Caki2 (cell line): ENCODE measurements around the gene VPS37C. TPM values are rescaled to one million over a fixed set of nuclear protein-coding genes. Genes with fewer than 3 reads are reported as not detected.

ENCODE experiments used
- DNase-seq: peaks from one replicate; pipeline ENCODE4 v3.0.0-alpha.2; 2015; ENCODE audit warnings: low read depth
- in situ Hi-C: cut with HindIII; loops from 2 replicates; pipeline ENCODE4 v1.10.0; 2016; ENCODE audit warnings: low sequenced_read_pairs, low pct_unique_long_range_greater_than_20kb, mixed read lengths
- total RNA-seq: library from RNA; depleted of rRNA; stranded (reverse); fragments of >200 nt; shearing (Covaris generic); gene quantifications from 2 replicates; pipeline ENCODE4 v1.2.3, GENCODE V29; 2014; ENCODE audit warnings: low replicate concordance

The VPS37C gene
- total RNA-seq, 1 experiment from 2014 or later = 20.8 TPM

DNA sequence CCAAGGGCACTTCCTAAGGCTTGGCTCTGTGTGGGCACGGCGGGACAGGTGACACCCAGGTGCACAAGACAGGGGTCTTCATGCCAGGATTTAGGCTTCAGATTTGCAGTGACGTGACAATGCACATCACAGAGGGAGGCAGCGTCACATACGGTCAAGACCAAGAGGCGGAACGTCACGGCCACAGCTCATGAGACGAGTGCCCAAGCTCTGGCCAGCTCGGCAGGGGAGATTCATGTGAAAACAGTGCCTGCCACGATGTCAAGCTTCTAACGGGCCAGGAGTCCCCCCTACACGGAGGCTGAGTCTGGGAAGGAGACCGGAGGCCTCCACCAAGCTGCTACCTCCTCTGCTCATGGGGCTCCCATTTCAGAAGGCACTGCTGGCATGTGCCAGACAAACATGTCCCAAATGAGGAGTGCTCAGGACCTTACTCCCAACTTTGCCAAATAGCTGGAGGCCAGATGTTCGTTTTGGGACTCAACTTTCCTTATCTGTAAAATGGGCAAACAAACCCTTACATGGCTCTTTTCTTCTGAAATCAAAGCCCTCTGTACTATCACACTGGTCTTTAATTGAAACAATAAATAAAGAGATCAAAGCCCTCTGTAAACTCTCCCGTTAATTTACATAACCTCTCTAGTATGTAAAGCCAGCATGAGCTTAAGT lies 16.6 kb downstream of the VPS37C start:
- in situ Hi-C loops = no loop called here
- no peak for DNase-seq

DNA sequence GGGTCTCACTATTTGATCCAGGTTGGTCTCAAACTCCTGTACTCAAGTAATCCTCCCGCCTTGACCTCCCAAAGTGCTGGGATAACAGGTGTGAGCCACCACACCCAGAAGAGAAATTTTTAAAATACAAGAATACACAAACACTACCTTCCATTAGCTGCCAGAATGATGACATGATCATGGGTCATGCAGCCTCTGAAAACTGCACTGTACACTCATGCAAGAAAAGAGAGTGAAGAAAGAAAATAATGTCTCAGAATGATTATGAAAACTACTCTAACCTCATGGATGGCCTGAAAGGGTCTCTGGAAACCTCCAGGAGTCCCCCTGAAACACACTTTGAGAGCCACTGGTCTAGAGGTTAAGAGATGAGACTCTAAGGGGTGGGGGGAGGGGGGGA lies 18.8 kb downstream of the VPS37C start:
- in situ Hi-C loops = no loop called here
- DNase-seq = no peak

DNA sequence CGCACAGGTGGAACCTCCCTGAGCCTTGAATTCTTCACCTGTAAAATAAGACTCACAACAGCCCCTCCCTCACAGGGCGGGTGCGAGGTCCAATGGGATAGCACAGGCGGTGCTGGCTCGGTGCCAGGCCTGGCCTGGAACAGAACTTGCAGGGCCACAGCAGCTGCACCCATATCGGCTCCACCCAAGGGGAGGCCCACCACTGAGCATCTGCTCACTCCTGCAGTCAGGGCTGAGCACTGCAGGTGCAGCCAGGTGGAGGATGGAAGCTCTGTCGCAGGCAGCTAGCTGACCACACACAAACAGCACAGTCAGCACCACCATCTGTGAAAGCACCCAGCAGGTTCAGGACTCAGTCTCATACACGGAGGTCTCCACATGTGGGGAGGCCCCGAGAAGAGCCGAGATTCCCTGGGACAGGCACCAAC lies 19.6 kb downstream of the VPS37C start:
- in situ Hi-C loops = no loop called here
- no peak for DNase-seq

DNA sequence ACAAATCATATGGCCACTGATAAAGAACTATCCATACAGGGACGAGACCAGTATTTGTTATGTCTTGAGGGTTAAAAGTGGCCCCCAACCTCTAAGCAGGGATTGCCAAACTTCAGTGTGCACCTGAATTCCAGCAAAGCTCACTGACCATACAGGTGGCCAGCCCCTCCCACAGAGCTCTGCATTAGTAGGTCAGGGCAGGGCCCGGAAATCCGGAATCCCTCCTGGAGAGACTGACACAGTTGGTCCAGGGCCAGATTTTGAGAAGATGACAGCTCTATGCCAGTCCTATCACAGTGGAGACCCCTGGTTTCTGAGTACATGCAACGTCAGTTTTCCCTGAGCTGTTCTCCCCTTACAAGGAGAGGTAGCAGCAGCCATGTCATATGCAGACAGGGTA lies 20.8 kb downstream of the VPS37C start:
- DNase-seq = no peak
- in situ Hi-C loops = no loop called here

DNA sequence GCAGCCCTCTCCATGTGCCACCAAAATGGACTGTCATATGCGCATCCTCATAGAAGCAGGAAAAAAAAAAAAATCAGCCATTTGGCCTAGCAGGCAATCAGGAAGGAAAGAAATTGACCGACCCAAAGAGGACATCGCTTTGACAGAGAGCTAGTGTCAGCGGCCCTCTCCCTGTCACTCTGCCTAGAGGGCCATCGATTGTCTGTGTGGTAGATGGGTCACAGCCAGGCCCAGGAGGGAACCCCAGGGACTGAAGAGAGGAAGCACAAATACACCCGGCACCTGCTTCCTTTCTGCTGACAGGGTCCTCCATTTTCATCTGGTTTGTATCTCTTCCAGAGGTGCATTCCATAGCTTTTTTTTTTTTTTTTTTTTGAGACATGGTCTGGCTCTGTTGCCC lies 21.8 kb downstream of the VPS37C start:
- in situ Hi-C loops = no loop called here
- DNase-seq = no peak

DNA sequence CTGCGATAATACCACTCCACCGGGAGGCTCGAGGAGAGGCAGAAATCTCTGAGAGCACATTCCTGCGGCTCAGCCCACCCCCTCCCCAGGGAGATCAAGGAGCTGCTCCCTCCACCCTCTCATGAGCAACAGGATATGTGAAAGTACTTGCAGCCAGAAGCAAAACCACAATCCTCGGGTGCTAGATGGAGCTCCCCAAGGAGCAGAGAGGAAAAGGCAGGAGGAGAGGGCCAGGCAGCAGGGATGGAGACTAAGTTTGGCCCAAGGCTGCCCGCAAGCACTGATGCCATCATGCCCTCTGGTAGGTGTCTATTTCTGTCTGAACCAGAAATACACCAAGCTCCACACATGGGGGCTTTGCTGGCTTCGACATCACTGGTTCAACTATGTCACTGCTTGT lies 22.3 kb downstream of the VPS37C start:
- DNase-seq = no peak
- in situ Hi-C loops = no loop called here

DNA sequence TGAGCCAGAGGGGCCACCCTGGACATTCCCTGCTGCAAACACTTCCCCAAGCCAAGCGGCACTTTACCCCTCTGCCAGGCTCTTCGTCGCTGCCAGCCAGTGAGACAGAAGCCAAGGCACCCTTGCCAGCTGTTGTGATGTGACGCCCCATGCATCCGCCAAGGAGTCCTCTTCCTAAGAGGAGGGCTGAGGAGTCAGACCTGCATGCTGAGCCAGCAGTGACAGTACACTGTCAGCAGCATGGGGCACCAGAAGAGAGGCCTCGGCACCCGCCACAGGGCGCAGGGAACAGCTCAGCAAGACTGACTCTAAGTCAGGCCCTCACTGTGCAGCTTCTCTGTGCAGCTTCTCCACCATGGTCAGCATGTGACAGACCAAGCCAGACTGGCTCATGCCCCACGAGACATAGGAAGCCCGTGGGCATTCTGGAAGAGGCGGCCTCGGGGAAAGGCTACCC lies 26.4 kb downstream of the VPS37C start:
- DNase-seq = no peak
- in situ Hi-C loops = no loop called here

DNA sequence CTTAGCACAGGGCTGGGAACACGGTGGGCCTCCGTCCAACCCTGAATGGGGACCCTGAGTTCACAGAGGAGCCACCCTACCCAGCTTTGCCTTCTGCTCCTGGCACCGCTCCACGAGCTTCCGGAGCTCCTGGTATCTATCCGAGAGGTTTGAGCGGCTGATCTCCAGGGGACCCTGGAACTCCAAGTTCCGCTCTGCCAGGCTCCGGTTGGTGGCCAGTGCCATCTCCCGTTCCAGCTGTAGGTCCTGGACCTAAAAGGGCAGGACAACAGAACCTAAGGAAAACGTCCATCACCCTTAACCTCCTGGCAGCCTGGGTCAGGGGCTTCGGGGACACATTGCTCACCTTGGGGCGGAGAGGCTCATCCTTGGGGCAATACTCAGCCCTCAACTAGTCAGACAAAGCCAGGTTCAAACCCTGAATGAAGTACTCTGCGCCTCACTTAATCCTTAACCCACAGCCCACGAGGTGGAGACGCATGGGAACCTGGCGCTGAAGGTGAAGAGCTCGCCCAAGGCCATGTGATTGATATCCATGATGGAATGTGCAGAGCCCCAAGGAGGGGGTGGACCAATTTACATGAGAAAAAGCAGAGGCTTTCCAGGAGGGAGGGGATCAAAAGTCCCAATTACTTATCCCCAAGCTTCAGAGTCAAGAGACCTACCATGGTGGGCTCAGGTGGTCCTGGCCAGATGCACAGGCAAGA lies 27.1 kb downstream of the VPS37C start:
- in situ Hi-C loops = no loop called here
- DNase-seq = no peak

DNA sequence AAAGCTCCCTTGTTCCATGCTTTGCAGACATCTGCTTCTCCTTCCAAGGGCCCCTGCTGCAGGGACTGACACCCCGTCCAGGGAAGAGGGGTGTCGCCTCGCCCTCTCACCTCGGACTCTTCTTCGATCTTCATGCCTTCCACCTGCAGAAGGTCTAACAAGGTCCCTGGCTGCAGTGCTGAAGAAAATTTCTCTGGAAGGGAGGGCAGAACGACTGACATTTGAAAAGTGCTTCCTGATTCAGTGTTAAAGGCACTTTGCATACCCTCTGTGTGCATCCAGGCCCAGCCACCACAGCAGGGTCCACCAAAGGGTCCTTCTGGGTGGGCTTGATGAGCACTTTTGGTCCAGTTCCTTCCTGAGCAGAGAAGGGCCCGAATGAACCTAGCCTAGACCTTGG lies 28.1 kb downstream of the VPS37C start:
- in situ Hi-C loops = no loop called here
- no peak for DNase-seq

DNA sequence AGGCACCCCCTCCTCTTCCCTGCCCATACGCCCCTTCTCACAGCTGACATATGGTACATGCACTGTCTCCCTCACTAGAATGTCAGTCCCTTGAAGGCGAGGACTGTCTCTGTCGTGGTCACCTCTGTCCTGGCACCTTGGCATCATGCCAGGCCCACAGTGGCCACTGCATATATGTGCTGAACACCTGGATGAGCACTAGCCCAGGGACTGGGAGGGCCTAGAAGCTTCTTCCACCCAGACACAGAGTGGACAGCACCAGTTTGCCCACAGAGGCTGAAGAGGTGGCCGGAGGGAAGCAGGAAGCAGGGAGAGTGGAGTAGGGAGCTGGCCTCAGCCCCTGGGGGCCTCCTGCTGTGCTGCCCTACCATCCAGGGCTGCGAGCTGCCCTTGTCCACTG lies 28.6 kb downstream of the VPS37C start:
- no peak for DNase-seq
- in situ Hi-C loops = no loop called here

DNA sequence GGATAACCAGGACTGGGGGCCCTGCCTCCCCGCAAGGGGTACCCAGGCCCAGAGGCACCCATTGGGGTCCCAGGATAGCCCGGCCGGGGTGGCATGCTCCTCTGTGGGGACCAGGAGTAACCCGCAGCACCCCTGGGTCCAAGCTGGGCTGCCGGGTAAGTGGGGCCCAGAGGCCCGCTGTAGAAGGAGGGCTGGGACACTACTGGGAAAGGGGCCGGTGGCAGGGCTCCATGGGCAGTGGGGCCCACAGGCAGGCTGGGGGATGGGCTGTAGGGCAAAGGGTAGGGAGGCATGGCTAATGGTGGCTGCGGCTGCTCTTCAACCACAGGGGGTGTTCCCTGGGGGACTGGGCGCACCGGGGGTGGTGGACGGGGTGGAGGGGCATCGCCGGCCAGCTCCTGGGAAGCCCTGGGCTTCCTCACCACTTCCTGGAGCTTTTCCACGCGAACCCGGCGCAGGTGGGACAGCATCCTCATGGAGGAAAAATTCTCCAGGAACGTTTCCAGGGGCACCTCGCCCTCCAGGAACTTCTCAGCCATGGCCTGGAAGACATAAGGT lies 29.1 kb downstream of the VPS37C start:
- DNase-seq = no peak
- in situ Hi-C loops = no loop called here

DNA sequence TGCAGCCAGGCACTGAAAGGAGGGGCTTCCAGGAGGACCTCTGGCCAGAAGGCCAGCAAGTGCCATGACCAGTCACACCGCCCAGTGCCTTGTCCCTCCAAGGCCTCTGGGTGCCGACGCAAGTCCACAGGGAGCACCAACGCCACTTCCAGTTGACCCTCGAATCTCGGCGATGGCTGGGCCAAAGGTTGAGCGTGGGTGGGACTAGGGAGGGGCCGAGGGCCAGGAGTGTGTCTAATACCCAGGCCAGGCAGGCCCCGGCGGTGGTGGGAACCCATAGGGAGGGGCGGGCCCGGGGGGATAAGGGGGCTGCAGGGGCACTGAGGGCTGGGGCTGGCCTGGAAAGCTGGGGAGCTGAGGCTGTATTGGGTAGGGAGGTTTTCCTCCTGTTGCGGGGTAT lies 29.6 kb downstream of the VPS37C start:
- no peak for DNase-seq
- in situ Hi-C loops = no loop called here

DNA sequence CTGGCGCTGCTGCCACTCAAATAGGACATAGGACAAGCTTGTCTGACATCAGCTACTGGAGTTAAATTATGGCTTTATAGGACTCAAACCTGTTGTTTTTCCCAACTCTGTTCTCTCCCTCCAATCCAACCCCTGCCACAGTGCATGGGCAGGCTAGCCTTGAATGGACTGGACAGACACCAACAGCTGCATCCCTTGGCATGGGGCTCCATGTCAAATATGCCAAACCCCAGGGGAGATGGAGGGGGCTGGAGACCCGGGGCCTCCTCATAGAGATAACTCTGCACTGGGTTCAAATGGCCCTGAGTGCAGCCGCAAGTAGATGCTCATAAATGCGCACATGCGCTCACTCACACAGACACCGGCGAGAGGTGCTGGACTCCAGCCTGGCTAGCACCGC lies 30.0 kb downstream of the VPS37C start:
- in situ Hi-C loops = no loop called here
- no peak for DNase-seq

DNA sequence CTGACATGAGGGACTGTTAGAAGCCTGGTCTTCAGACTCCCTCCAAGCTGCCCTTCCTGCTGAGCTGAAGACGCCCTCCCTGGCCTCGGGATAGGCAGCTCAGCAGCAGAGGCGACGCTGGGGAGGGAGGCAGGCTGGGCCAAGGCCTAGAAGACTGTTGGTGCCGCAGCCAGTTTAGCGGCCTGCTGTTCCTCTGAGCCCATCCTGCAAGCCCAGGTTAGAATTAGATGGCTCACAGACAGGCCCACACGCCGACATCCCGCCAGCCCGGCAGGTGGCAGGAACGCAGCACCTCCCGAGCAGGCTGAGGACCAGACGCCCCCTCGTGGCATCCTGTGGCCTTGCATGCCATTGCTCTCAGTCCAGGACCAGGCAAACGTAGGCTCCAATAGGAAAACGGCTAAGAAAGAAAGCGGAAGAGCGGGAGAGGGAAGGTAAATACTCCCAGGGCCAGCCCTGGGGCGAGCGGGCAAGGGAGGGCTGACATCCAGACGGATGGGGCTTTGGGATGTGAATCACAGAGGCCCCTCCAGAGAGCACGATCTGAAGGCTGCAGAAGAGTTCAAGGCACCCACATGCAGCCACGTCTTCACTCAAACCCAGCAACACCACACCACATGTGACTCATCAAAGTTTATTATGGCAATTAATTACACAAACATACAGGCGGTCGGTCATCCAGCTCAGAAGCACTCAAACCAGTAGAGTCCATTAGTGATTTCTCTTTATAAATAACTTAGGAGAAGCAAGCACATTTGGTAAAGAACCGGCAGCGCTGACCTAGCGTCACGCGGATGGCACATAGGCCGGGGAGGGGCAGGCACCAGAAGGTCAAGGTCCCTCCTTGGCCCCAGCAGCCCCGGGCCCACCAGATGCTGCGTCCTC lies 31.3 kb downstream of the VPS37C start:
- in situ Hi-C loops = no loop called here
- peak; percentile 89 for DNase-seq

DNA sequence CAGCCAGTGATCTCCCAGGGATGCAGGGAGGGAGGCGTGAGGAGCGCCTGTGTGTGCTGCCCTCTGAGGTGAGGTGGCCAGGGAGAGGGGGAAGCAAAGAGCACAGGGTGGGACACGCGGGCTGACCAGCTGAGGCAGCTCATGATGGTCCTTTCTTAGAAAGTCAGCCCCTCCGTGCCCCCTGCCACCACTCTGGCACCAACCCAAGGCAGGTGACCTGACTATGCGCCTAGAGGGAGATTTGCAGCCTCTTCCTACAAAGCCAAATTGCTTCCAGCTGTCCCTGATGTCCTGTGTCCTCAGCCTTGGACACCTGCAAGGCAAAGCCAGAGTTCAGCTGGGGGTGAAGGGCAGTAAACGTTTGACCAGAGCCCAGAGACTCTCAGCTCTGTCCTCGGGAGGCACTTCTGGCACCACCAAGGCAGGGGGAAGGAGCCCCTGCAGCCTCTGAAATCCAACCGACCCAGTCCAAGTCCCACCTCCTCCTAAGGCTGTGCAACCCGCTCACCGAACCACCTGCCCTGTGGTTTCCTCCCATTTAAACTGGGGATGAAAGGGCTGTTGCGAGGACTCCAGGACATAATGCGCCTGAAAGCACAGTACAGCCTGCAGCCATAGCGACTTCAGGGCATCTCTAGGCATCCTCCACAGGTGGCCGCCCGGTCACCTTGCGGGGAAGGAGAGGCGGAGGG lies 32.1 kb downstream of the VPS37C start:
- no peak for DNase-seq
- in situ Hi-C loops = no loop called here

DNA sequence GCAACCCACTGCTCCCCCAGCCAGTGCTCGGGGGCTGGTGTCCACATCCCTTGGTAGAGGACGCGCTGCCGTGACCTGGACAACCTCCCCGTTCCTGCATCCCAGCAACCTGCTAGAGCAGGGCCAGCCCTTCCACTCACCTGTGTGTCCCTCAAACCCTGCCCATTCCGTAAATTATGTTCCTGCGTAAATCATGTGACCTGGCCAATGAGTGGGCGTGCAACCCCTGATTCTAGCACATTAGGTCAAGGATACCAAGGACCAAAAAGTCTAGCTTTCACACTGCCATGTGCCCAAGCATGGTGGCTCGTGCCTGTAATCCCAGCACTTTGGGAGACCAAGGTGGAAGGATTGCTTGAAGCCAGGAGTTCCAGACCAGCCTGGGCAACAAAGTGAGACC lies 33.2 kb downstream of the VPS37C start:
- in situ Hi-C loops = no loop called here
- no peak for DNase-seq

DNA sequence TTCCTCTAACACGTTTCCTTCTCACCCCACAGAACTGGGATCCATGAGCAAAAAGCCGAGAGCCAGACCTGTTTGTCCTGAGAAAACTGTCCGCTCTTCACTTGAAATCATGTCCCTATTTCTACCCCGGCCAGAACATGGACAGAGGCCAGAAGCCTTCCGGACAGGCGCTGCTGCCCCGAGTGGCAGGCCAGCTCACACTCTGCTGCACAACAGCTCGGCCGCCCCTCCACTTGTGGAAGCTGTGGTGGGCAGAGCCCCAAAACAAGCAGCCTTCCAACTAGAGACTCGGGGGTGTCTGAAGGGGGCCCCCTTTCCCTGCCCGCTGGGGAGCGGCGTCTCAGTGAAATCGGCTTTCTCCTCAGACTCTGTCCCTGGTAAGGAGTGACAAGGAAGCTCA lies 35.0 kb downstream of the VPS37C start:
- in situ Hi-C loops = no loop called here
- DNase-seq = no peak

DNA sequence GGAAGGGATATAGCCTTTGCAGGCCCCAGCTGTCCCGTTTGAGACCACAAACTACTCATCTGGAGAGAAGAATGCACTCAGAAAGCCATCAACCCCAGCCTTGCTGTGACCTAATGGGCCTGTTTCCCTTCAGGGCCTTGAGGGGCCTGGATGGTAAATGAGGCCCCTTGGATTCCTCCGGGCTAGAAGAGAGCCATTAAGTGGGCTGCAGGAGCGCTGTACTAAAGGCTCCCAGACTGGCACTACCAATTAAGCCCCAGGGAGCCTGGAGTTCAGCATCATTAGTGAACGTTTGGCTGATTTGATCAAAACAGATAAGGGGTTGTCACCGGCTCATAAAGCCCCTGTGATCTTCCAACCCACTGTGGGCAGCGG lies 35.9 kb downstream of the VPS37C start:
- no peak for DNase-seq
- in situ Hi-C loops = no loop called here
